HCT116 (cell line): Measurements from ENCODE around the gene PACRG.

Source experiments
- CBX3 ChIP-seq: IDR thresholded peaks from 2 replicates; pipeline ENCODE4 v1.6.1; 2012; ENCODE audit warnings: low read depth
- CEBPB ChIP-seq: IDR thresholded peaks from 2 replicates; pipeline ENCODE4 v1.6.1; 2012; ENCODE audit warnings: low read depth
- EZH2phosphoT487 ChIP-seq: fragments of 200-600 bp; IDR thresholded peaks from 2 replicates; pipeline ENCODE4 v1.6.1; 2018; ENCODE audit warnings: antibody characterized with exemption, borderline replicate concordance
- JUND ChIP-seq: IDR thresholded peaks from 2 replicates; pipeline ENCODE4 v1.6.1; 2012
- POLR2A ChIP-seq: IDR thresholded peaks from 2 replicates; pipeline ENCODE4 v1.7.0; 2011; ENCODE audit warnings: borderline replicate concordance; ENCODE audit not compliant: insufficient read depth, insufficient read length; ENCODE audit errors: extremely low read depth
- POLR2AphosphoS5 ChIP-seq: IDR thresholded peaks from 2 replicates; pipeline ENCODE4 v1.6.1; 2011; ENCODE audit warnings: mild to moderate bottlenecking, low read depth, low read length, moderate library complexity
- SP1 ChIP-seq: IDR thresholded peaks from 2 replicates; pipeline ENCODE4 v1.6.1; 2012; ENCODE audit warnings: low read depth
- SRF ChIP-seq: IDR thresholded peaks from 2 replicates; pipeline ENCODE4 v1.6.1; 2012; ENCODE audit warnings: low read depth
- YY1 ChIP-seq: IDR thresholded peaks from 2 replicates; pipeline ENCODE4 v1.6.1; 2011; ENCODE audit warnings: low read length, low read depth, moderate library complexity, mild to moderate bottlenecking; ENCODE audit not compliant: insufficient replicate concordance; ENCODE audit errors: extremely low read depth
- ZNF274 ChIP-seq: fragments of 200-500 bp; sonication (Bioruptor generic); IDR thresholded peaks from 2 replicates; pipeline ENCODE4 v1.6.1; 2014; ENCODE audit warnings: mild to moderate bottlenecking, low read depth, low read length, inconsistent platforms
- TF ChIP-seq, protein P1 (sequence below): IDR thresholded peaks from 2 replicates; pipeline ENCODE4 v1.6.1; 2012; ENCODE audit warnings: low read depth
- TF ChIP-seq, protein P2 (sequence below), 3 experiments: fragments of 200-600 bp in 1 of 3; sonication (generic) in 1 of 3; IDR thresholded peaks in 2 of 3; conservative IDR thresholded peaks in 1 of 3; 2 replicates each; pipeline ENCODE4 v1.5.1; 2012 to 2017; ENCODE audit warnings: low read depth in 2 of 3, low read length in 2 of 3, antibody characterized with exemption in 1 of 3, borderline replicate concordance in 1 of 3, control low read depth in 1 of 3, mild to moderate bottlenecking in 1 of 3, mixed read lengths in 1 of 3, mixed run types in 1 of 3, moderate library complexity in 1 of 3; ENCODE audit not compliant: insufficient read depth in 1 of 3
- TF ChIP-seq, protein P3 (sequence below): IDR thresholded peaks from 2 replicates; pipeline ENCODE4 v1.6.1; 2011; ENCODE audit warnings: mild to moderate bottlenecking, low read length, moderate library complexity; ENCODE audit not compliant: insufficient replicate concordance; ENCODE audit errors: extremely low read depth

DNA sequence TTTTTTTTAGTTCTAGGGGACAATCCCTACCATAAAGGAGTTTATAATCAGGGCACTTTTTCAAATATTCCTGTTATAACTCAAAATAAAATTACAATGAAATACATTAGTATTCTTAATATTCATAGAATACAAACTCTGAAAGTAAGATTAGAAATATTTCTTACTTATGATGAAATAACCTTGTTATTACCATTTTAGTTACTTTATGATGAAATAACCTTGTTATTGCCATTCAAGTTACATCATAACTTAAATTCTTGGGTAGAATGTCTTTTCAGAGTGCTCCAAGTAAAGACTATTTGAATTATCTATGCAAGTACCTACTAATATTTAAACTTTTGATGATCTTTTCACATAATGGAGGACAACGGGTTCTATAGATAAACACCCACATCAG is 43.2 kb downstream of the PACRG start:
- no peak for TF ChIP-seq SRF
- TF ChIP-seq, protein P1, sequence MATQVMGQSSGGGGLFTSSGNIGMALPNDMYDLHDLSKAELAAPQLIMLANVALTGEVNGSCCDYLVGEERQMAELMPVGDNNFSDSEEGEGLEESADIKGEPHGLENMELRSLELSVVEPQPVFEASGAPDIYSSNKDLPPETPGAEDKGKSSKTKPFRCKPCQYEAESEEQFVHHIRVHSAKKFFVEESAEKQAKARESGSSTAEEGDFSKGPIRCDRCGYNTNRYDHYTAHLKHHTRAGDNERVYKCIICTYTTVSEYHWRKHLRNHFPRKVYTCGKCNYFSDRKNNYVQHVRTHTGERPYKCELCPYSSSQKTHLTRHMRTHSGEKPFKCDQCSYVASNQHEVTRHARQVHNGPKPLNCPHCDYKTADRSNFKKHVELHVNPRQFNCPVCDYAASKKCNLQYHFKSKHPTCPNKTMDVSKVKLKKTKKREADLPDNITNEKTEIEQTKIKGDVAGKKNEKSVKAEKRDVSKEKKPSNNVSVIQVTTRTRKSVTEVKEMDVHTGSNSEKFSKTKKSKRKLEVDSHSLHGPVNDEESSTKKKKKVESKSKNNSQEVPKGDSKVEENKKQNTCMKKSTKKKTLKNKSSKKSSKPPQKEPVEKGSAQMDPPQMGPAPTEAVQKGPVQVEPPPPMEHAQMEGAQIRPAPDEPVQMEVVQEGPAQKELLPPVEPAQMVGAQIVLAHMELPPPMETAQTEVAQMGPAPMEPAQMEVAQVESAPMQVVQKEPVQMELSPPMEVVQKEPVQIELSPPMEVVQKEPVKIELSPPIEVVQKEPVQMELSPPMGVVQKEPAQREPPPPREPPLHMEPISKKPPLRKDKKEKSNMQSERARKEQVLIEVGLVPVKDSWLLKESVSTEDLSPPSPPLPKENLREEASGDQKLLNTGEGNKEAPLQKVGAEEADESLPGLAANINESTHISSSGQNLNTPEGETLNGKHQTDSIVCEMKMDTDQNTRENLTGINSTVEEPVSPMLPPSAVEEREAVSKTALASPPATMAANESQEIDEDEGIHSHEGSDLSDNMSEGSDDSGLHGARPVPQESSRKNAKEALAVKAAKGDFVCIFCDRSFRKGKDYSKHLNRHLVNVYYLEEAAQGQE, result no peak
- TF ChIP-seq, protein P2, sequence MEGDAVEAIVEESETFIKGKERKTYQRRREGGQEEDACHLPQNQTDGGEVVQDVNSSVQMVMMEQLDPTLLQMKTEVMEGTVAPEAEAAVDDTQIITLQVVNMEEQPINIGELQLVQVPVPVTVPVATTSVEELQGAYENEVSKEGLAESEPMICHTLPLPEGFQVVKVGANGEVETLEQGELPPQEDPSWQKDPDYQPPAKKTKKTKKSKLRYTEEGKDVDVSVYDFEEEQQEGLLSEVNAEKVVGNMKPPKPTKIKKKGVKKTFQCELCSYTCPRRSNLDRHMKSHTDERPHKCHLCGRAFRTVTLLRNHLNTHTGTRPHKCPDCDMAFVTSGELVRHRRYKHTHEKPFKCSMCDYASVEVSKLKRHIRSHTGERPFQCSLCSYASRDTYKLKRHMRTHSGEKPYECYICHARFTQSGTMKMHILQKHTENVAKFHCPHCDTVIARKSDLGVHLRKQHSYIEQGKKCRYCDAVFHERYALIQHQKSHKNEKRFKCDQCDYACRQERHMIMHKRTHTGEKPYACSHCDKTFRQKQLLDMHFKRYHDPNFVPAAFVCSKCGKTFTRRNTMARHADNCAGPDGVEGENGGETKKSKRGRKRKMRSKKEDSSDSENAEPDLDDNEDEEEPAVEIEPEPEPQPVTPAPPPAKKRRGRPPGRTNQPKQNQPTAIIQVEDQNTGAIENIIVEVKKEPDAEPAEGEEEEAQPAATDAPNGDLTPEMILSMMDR (IDR thresholded peaks at IDR 0.05 in 2 of 3, conservative IDR thresholded peaks at IDR 0.05 in 1 of 3; ENCODE audit: borderline replicate concordance in 1 of 3, insufficient read depth in 1 of 3, low read depth in 2 of 3, low read length in 2 of 3), result no peak
- no peak for TF ChIP-seq POLR2AphosphoS5
- TF ChIP-seq JUND, result no peak
- TF ChIP-seq POLR2A, result no peak
- TF ChIP-seq CBX3, result no peak
- no peak for TF ChIP-seq ZNF274
- TF ChIP-seq CEBPB, result no peak
- TF ChIP-seq YY1, result no peak
- TF ChIP-seq, protein P3, sequence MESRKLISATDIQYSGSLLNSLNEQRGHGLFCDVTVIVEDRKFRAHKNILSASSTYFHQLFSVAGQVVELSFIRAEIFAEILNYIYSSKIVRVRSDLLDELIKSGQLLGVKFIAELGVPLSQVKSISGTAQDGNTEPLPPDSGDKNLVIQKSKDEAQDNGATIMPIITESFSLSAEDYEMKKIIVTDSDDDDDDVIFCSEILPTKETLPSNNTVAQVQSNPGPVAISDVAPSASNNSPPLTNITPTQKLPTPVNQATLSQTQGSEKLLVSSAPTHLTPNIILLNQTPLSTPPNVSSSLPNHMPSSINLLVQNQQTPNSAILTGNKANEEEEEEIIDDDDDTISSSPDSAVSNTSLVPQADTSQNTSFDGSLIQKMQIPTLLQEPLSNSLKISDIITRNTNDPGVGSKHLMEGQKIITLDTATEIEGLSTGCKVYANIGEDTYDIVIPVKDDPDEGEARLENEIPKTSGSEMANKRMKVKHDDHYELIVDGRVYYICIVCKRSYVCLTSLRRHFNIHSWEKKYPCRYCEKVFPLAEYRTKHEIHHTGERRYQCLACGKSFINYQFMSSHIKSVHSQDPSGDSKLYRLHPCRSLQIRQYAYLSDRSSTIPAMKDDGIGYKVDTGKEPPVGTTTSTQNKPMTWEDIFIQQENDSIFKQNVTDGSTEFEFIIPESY, result no peak
- no peak for TF ChIP-seq EZH2phosphoT487
- no peak for TF ChIP-seq SP1
